Keratinocyte (primary cell): ENCODE measurements around the gene ARSB. TPM values are rescaled to one million over a fixed set of nuclear protein-coding genes. Genes with fewer than 3 reads are reported as not detected.

Experiments used
- DNase-seq: peaks from one replicate; pipeline ENCODE4 v3.0.0-alpha.2; 2011; ENCODE audit warnings: low read depth, missing footprints, low spot score
- FAIRE-seq: peaks from 2 replicates; lab custom pipeline; 2011; peaks lifted over from hg19 to GRCh38; lab: Jason Lieb, UNC
- H2AFZ ChIP-seq: 2 replicates; pipeline ENCODE4 v1.6.0; 2012; ENCODE audit warnings: low read length, control low read depth, inconsistent platforms; ENCODE audit not compliant: control insufficient read depth
- H3K27ac ChIP-seq: 2 replicates; pipeline ENCODE4 v1.5.1; 2011; ENCODE audit warnings: low read length; ENCODE audit not compliant: control insufficient read depth, insufficient read depth
- H3K27me3 ChIP-seq: 3 replicates; pipeline ENCODE4 v1.6.0; 2011; ENCODE audit warnings: low read length; ENCODE audit not compliant: control insufficient read depth, insufficient read depth; ENCODE audit errors: extremely low read depth
- H3K36me3 ChIP-seq, 2 experiments: 2 replicates in 1 of 2; 3 replicates in 1 of 2; pipeline ENCODE4 v1.5.1; 2011; ENCODE audit warnings: low read length in 2 of 2, mild to moderate bottlenecking in 1 of 2; ENCODE audit not compliant: control insufficient read depth in 2 of 2, insufficient read depth in 2 of 2; ENCODE audit errors: extremely low read depth in 1 of 2
- H3K4me1 ChIP-seq: 3 replicates; pipeline ENCODE4 v1.5.1; 2011; ENCODE audit warnings: low read length; ENCODE audit not compliant: control insufficient read depth, insufficient read depth; ENCODE audit errors: extremely low read depth
- H3K4me2 ChIP-seq: 3 replicates; pipeline ENCODE4 v1.6.0; 2011; ENCODE audit warnings: low read depth, low read length; ENCODE audit not compliant: control insufficient read depth, insufficient read depth; ENCODE audit errors: extremely low read depth
- H3K4me3 ChIP-seq, 3 experiments: fragments of 200-600 bp in 1 of 3; sonication (generic) in 1 of 3; 2 replicates in 2 of 3; 3 replicates in 1 of 3; pipeline ENCODE4 v1.5.1; 2011 to 2016; ENCODE audit warnings: low read length in 3 of 3, mild to moderate bottlenecking in 3 of 3, control low read depth in 2 of 3, inconsistent platforms in 1 of 3, low read depth in 1 of 3, mixed read lengths in 1 of 3, mixed run types in 1 of 3, moderate library complexity in 1 of 3; ENCODE audit not compliant: control insufficient read depth in 2 of 3, insufficient read depth in 2 of 3; ENCODE audit errors: extremely low read depth in 1 of 3
- H3K79me2 ChIP-seq: 2 replicates; pipeline ENCODE4 v1.6.0; 2012; ENCODE audit warnings: low read length; ENCODE audit not compliant: control insufficient read depth, insufficient read depth
- H3K9ac ChIP-seq: 3 replicates; pipeline ENCODE4 v1.6.0; 2011; ENCODE audit warnings: low read length; ENCODE audit not compliant: control insufficient read depth, insufficient read depth; ENCODE audit errors: extremely low read depth
- H3K9me1 ChIP-seq: 3 replicates; pipeline ENCODE4 v1.6.0; 2011; ENCODE audit warnings: low read length; ENCODE audit not compliant: control insufficient read depth, insufficient read depth; ENCODE audit errors: extremely low read depth
- H3K9me3 ChIP-seq: 2 replicates; pipeline ENCODE4 v1.5.1; 2012; ENCODE audit warnings: low read depth, low read length; ENCODE audit not compliant: control insufficient read depth
- H4K20me1 ChIP-seq: 3 replicates; pipeline ENCODE4 v1.6.0; 2011; ENCODE audit warnings: low read length; ENCODE audit not compliant: control insufficient read depth, insufficient read depth; ENCODE audit errors: extremely low read depth
- EZH2 ChIP-seq: IDR thresholded peaks from one replicate; pipeline ENCODE4 v1.6.1; 2012; ENCODE audit warnings: inconsistent platforms, mild to moderate bottlenecking, low read length, moderate library complexity
- dilution Hi-C: fragments of 300-500 bp; cut with MboI; formaldehyde crosslinking; loops from one replicate; pipeline ENCODE4 v1.7.0; 2020; ENCODE audit warnings: low sequenced_read_pairs; ENCODE audit not compliant: extremely low pct_ligation_motif_present
- polyA plus RNA-seq, 5 experiments: library from polyadenylated mRNA; depleted of rRNA in 3 of 5; stranded (reverse) in 3 of 5; stranded (forward) in 1 of 5; unstranded in 1 of 5; fragments of >200 nt; gene quantifications; 1 replicate in 1 of 5; 2 replicates in 3 of 5; 3 replicates in 1 of 5; pipeline versions ENCODE4 v1.2.1 to v1.2.3, GENCODE V29; 2011 to 2012; ENCODE audit warnings: missing spikeins in 2 of 5, low read depth in 1 of 5, low replicate concordance in 1 of 5
- TF ChIP-seq, protein P1 (sequence below), 3 experiments: IDR thresholded peaks in 1 of 3; conservative IDR thresholded peaks in 1 of 3; optimal IDR thresholded peaks in 1 of 3; 2 replicates in 2 of 3; 3 replicates in 1 of 3; pipeline versions ENCODE3 to v1.5.1; 2011; ENCODE audit warnings: low read length in 3 of 3, mild to moderate bottlenecking in 3 of 3, moderate library complexity in 2 of 3, control low read depth in 1 of 3, inconsistent platforms in 1 of 3; ENCODE audit not compliant: insufficient read depth in 2 of 3; ENCODE audit errors: extremely low read depth in 1 of 3

The ARSB gene
- polyA plus RNA-seq, 1 donor (not counting 4 experiments of a cell fraction or from before 2014, with no cell fraction given), result 4.5 TPM

DNA sequence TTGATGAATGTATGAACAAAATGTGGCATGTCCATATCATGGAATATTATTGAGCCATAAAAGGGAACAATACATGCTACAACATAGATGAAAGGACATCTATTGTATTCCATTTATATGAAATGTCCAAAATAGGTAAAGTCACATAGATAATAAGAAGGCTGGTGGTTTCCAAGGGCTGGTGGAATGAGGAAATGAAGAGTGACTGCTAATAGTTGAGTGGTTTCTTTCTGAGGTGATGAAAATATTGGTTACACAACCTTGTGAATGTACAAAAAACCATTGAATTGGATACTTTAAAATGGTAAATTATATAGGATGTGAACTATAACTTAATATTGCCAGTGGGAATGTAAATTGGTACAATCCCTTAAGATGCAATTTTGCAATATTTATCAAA is 5.2 kb downstream of the ARSB start:
- H3K9me3 ChIP-seq, result no peaks in the 10 kb centered on the region
- H2AFZ ChIP-seq, result no peak overlapping the region
- no peaks in the 10 kb centered on the region for H4K20me1 ChIP-seq
- DNase-seq (no peak), FAIRE-seq (no peak)
- H3K27ac ChIP-seq, result no peak overlapping the region
- dilution Hi-C loops, result no loop called here
- H3K9ac ChIP-seq, result no peak overlapping the region
- no peaks in the 10 kb centered on the region for H3K79me2 ChIP-seq
- TF ChIP-seq, protein P1, sequence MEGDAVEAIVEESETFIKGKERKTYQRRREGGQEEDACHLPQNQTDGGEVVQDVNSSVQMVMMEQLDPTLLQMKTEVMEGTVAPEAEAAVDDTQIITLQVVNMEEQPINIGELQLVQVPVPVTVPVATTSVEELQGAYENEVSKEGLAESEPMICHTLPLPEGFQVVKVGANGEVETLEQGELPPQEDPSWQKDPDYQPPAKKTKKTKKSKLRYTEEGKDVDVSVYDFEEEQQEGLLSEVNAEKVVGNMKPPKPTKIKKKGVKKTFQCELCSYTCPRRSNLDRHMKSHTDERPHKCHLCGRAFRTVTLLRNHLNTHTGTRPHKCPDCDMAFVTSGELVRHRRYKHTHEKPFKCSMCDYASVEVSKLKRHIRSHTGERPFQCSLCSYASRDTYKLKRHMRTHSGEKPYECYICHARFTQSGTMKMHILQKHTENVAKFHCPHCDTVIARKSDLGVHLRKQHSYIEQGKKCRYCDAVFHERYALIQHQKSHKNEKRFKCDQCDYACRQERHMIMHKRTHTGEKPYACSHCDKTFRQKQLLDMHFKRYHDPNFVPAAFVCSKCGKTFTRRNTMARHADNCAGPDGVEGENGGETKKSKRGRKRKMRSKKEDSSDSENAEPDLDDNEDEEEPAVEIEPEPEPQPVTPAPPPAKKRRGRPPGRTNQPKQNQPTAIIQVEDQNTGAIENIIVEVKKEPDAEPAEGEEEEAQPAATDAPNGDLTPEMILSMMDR (optimal IDR thresholded peaks at IDR 0.05 in 1 of 3, IDR thresholded peaks at IDR 0.05 in 1 of 3, conservative IDR thresholded peaks at IDR 0.05 in 1 of 3; ENCODE audit: extremely low read depth in 1 of 3, insufficient read depth in 2 of 3, low read length in 3 of 3), result no peak
- TF ChIP-seq EZH2, result no peak
- peaks cover 18% of the 10 kb centered on the region for H3K4me1 ChIP-seq
- H3K4me2 ChIP-seq, result no peak overlapping the region
- no peaks in the 10 kb centered on the region for H3K27me3 ChIP-seq
- no peaks in the 10 kb centered on the region for H3K9me1 ChIP-seq
- H3K4me3 ChIP-seq, result no peak overlapping the region
- H3K36me3 ChIP-seq, result no peaks in the 10 kb centered on the region

DNA sequence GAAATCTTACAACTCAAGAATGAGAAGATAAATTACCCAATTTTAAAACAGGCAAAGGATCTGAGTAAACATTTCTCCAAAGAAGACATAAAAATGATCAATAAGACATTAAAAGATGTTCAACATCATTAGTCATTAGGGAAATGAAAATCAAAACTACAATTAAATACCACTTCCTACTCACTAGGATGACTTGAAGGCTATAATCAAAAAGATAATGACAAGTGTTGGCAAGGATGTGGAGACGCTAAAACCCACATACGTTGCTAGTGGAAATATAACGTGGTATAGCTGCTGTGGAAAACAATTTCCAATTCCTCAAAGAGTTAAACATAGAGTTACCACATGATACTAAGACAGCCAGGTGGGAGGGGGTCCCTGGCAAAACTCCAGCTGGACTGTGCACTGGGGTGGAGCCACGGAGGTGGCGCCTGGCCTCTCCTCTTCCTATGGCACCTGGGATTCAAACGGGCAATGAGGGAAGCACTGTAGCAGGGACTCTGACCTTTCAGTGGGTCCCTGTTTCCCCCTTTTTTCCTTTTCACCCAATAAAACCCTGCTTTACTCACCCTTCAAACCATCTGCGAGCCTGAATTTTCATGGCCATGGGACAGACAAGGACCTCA is 5.9 kb downstream of the ARSB start:
- FAIRE-seq, result no peak
- H3K27ac ChIP-seq, result no peak overlapping the region

More for the DNA sequence above, 5.9 kb downstream of the ARSB start:
- no peaks in the 10 kb centered on the region for H3K27me3 ChIP-seq
- DNase-seq, result no peak
- no peak overlapping the region for H3K4me2 ChIP-seq
- no peak for TF ChIP-seq EZH2
- TF ChIP-seq, protein P1 (optimal IDR thresholded peaks at IDR 0.05 in 1 of 3, IDR thresholded peaks at IDR 0.05 in 1 of 3, conservative IDR thresholded peaks at IDR 0.05 in 1 of 3; ENCODE audit: extremely low read depth in 1 of 3, insufficient read depth in 2 of 3, low read length in 3 of 3), result no peak
- no peaks in the 10 kb centered on the region for H4K20me1 ChIP-seq
- dilution Hi-C loops, result no loop called here
- no peak overlapping the region for H2AFZ ChIP-seq
- no peak overlapping the region for H3K9ac ChIP-seq
- H3K4me3 ChIP-seq, result no peak overlapping the region
- no peaks in the 10 kb centered on the region for H3K9me1 ChIP-seq
- peaks cover 19% of the 10 kb centered on the region for H3K4me1 ChIP-seq
- H3K36me3 ChIP-seq, result no peaks in the 10 kb centered on the region
- no peaks in the 10 kb centered on the region for H3K9me3 ChIP-seq
- H3K79me2 ChIP-seq, result no peaks in the 10 kb centered on the region
